Uterus (tissue), 2 donors: ENCODE measurements around the gene GASK1A.

ENCODE experiments used
- CTCF ChIP-seq, 4 experiments: fragments of 200-600 bp in 2 of 4; fragments of 450-650 bp in 2 of 4; sonication (generic) in 2 of 4; IDR thresholded peaks; one replicate each; pipeline ENCODE4 v1.5.1; 2016 to 2019; ENCODE audit warnings: antibody characterized with exemption in 4 of 4, mild to moderate bottlenecking in 2 of 4, moderate library complexity in 1 of 4
- POLR2A ChIP-seq, 2 donors: fragments of 450-650 bp; IDR thresholded peaks; one replicate each; pipeline ENCODE4 v1.6.1; 2016; ENCODE audit warnings: antibody characterized with exemption in 2 of 2, mild to moderate bottlenecking in 1 of 2, moderate library complexity in 1 of 2

- no peak for TF ChIP-seq CTCF (IDR thresholded peaks at IDR 0.05)
- TF ChIP-seq POLR2A (IDR thresholded peaks at IDR 0.05) = no peak
These were observed 40.7 kb downstream of the GASK1A start for GRCh38 chr3:43019826-43020225.
